Hepatic stellate cell (primary cell): ENCODE measurements around the gene MISP.
"Not testable (repeated sequence)": the region's sequence is repeated elsewhere in the genome, so short reads cannot be mapped to it uniquely, and the experiment has no call there.

Source experiments
- DNase-seq: peaks from one replicate; pipeline ENCODE4 v3.0.0; 2011; ENCODE audit warnings: low spot score

Gene MISP

GRCh38 chr19:750640-751423 is at the start of gene MISP:
MISP (plus strand) TSS chr19:751112; CDS start chr19:756947, 5,835 bp downstream.
- DNase-seq: no peak

GRCh38 chr19:702847-703246 is 48.1 kb upstream of the MISP start:
- not testable (repeated sequence) for DNase-seq

- DNase-seq: no peak
Measured at GRCh38 chr19:703329-703650, 47.6 kb upstream of the MISP start.

- no peak for DNase-seq
Measured at GRCh38 chr19:703651-704446, 47.1 kb upstream of the MISP start.

GRCh38 chr19:704447-704741 is 46.5 kb upstream of the MISP start:
- DNase-seq: no peak

- no peak for DNase-seq
Measured at GRCh38 chr19:708154-709143, 42.5 kb upstream of the MISP start, which contains the start of gene PALM. PALM (plus strand) TSS chr19:708935; CDS start chr19:709147, 212 bp downstream.

GRCh38 chr19:709196-709964 is 41.5 kb upstream of the MISP start:
- DNase-seq: no peak

GRCh38 chr19:709965-710571 is 40.8 kb upstream of the MISP start:
- DNase-seq: no peak

- no peak for DNase-seq
Measured at GRCh38 chr19:710767-711166, 40.1 kb upstream of the MISP start.

GRCh38 chr19:711254-711653 is 39.7 kb upstream of the MISP start:
- DNase-seq: no peak

- DNase-seq: no peak
Measured at GRCh38 chr19:715347-715746, 35.6 kb upstream of the MISP start.

- DNase-seq: no peak
Measured at GRCh38 chr19:718251-718951, 32.5 kb upstream of the MISP start.

GRCh38 chr19:718991-719512 is 31.9 kb upstream of the MISP start:
- no peak for DNase-seq

GRCh38 chr19:719636-720344 is 31.1 kb upstream of the MISP start:
- DNase-seq: no peak

GRCh38 chr19:720345-721160 is 30.4 kb upstream of the MISP start:
- no peak for DNase-seq

GRCh38 chr19:722553-723101 is 28.3 kb upstream of the MISP start:
- DNase-seq: no peak

- DNase-seq: no peak
Measured at GRCh38 chr19:723247-723646, 27.7 kb upstream of the MISP start.

GRCh38 chr19:723714-724113 is 27.2 kb upstream of the MISP start:
- DNase-seq: no peak
